LNCaP clone FGC (cell line): ENCODE results near the gene TP63.

ENCODE experiments used
- DNase-seq: peaks from one replicate; pipeline ENCODE4 v3.0.0-alpha.2; 2011; ENCODE audit warnings: low read depth
- H3K4me3 ChIP-seq: 2 replicates; pipeline ENCODE4 v1.5.1; 2011; ENCODE audit warnings: mild to moderate bottlenecking, low read depth, low read length, control low read depth
- TF ChIP-seq, protein P1 (sequence below): IDR thresholded peaks from 2 replicates; pipeline ENCODE4 v1.5.1; 2012; ENCODE audit warnings: mild to moderate bottlenecking; ENCODE audit not compliant: control insufficient read depth, insufficient read depth; ENCODE audit errors: extremely low read depth

TP63 gene

DNA sequence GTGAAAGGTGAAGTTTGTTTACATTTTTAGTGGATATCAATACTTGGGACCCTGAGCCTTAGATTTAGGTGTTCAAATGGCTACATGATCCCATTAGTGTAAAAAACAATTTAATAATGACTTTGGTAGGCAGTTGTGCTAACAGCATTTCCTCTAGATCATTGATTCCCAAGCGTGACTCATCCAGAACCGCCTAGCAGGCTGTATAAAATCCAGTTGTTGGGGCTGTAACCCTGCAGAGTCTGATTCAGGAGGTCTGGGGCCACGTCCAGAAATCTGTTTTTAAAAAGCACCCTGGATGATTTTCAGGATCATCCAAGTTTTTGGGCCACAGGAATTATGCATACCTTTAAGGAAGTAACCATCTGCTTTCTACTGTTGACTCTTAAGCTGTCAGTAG, 156.4 kb downstream of the TP63 start:
- no peak overlapping the region for H3K4me3 ChIP-seq
- TF ChIP-seq, protein P1, sequence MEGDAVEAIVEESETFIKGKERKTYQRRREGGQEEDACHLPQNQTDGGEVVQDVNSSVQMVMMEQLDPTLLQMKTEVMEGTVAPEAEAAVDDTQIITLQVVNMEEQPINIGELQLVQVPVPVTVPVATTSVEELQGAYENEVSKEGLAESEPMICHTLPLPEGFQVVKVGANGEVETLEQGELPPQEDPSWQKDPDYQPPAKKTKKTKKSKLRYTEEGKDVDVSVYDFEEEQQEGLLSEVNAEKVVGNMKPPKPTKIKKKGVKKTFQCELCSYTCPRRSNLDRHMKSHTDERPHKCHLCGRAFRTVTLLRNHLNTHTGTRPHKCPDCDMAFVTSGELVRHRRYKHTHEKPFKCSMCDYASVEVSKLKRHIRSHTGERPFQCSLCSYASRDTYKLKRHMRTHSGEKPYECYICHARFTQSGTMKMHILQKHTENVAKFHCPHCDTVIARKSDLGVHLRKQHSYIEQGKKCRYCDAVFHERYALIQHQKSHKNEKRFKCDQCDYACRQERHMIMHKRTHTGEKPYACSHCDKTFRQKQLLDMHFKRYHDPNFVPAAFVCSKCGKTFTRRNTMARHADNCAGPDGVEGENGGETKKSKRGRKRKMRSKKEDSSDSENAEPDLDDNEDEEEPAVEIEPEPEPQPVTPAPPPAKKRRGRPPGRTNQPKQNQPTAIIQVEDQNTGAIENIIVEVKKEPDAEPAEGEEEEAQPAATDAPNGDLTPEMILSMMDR, result no peak
- no peak for DNase-seq

DNA sequence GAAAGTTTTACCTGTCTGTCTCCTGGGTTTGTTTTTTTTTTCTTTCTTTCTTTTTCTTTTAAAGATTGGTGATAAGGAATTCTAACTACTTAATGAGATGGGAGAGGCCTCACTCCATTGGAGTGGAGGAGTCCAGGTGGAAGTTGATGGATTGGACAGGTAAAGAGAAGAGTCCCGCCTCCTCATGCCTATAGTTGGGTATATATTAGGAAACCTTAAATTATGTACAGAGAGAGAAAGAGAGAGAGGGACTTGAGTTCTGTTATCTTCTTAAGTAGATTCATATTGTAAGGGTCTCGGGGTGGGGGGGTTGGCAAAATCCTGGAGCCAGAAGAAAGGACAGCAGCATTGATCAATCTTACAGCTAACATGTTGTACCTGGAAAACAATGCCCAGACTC, 158.2 kb downstream of the TP63 start:
- H3K4me3 ChIP-seq, result no peak overlapping the region
- TF ChIP-seq, protein P1, result no peak
- no peak for DNase-seq

DNA sequence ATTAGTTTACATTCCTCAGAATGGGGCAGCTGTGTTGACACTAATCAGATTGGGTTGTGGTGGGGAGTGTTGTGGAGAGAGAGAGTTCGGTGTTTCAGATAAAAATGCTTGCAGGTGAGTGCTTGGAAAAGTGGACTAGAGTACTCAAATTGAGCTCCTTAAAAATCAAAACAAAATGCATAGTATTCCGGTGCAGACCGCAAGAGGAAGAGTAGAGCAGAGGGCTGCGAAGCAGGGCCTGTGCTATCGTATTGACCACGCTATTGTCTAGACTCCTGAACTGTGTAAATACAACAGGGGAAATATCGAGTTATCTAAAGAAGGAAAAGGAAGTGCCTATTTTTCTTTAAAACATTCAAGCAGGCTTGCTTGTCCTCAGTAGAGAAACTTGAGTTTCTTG, 159.5 kb downstream of the TP63 start:
- H3K4me3 ChIP-seq, result no peak overlapping the region
- TF ChIP-seq, protein P1, result no peak
- no peak for DNase-seq

DNA sequence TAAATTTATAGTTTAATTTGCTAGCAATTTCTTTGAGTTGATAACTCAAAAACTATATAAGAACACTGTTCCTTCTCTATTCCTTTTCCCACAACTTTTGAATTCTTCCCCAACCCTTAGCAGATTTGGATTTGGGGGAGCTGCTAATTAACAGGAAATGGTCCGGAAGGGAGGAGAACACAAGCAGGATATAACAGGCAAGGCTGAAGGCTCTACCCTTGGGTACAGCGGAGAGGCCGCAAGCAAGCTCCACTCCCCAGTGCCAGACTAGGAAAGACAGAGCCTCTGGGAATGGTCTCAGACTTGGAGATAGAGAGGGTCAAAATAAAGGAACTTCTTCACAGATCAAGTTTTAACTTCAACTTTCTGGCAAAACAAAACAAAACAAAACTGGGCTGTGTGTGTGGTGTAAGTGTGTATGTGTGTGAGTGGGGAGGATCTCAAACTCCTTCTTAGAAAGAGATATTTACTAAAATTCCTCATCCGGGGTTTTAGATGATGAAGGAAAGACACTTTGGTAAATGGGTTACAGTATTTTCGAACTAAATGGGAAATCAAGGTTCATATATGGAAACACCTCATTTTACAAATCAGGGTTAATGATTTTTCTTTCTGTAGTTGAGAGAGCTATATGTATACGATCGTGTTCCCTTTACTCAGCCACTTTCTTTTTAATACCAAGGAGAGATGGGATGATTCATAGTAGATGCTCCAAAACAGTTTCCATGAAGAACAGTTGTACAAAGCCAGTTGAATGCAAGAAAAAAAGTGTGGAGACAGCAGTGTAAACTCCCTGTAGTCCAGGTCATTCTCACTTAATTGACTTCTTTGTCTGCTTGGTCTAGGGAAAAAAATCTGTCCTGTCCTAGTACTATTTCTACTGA, 161.1 kb downstream of the TP63 start:
- H3K4me3 ChIP-seq, result no peak overlapping the region
- no peak for DNase-seq
- TF ChIP-seq, protein P1, result no peak

DNA sequence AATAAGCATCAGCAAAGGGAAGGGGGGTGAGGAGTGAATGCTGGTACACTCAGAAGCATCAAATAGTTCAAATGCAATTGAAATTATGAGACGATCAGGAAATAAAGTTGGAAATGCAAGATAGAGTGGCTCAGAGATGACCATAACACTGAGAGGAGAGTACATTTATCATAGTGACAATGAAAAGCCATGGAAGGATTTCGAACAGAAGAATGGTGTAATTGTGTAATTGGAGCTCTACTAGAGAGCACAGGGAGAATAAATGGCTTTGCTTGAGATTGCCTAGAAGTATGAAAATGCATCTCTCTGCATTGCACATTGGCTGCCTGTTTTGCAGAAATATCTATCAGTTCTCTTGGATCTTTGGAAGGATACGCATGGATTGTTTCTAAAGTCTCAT, 163.3 kb downstream of the TP63 start:
- H3K4me3 ChIP-seq, result no peak overlapping the region
- TF ChIP-seq, protein P1, result no peak
- DNase-seq, result no peak

DNA sequence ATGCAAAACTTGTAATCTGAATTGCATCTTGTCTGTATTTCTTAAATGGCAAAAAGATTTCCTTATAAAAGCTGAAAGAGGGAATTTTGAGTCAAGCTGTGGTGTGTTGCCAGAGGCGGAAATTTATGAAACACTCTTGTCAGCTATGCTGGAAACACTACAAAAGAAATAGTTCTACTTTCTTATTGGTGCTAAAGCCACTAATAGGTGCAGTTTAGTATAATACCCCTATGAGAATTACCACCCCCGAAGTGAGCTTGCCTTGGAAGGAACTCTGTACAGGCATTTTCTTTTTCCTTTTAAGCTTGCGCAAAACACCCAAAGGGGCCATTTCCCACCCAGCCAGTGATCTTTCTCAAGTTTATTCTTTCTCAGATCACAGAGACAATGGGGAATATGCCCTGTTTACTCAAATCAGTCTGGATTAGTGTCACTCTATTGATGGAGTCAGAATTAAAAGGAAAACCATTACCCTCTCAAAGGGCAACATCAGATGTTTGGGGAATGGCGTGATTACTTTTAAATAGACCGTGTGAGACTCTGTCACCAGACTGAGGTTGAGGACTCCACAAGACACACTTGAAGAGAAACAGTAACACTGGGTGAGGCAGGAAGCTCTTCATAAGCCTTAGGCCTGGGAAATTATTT, 166.0 kb downstream of the TP63 start:
- H3K4me3 ChIP-seq, result no peak overlapping the region
- DNase-seq, result no peak
- TF ChIP-seq, protein P1, result no peak
